B cell (primary cell): ENCODE measurements around the gene NR2E1. TPM values are rescaled to one million over a fixed set of nuclear protein-coding genes. Genes with fewer than 3 reads are reported as not detected.

Experiments
- ATAC-seq: fragments of 200-7000 bp; cut with Tn5 transposase; one replicate; pipeline ENCODE4 v1.10.0; 2021; ENCODE audit warnings: low read depth, mild to moderate bottlenecking, moderate number of reproducible peaks, moderate library complexity
- CTCF ChIA-PET: fragments of 350-600 bp; sonication (Branson Sonifier 250); formaldehyde crosslinking; loops from one replicate; lab custom pipeline; 2021; ENCODE audit warnings: antibody characterized with exemption, inconsistent platforms; lab: Charles Lee
- POLR2A ChIA-PET: fragments of 350-600 bp; sonication (Branson Sonifier 250); formaldehyde crosslinking; loops from one replicate; lab custom pipeline; 2021; ENCODE audit warnings: antibody characterized with exemption; lab: Charles Lee
- DNase-seq: peaks from one replicate; pipeline ENCODE4 v3.0.0; 2013
- H2AFZ ChIP-seq: 2 replicates; pipeline ENCODE4 v1.6.1; 2012; ENCODE audit warnings: mild to moderate bottlenecking, low read depth, low read length; ENCODE audit not compliant: insufficient read depth, poor library complexity, severe bottlenecking
- H3K27ac ChIP-seq, 2 donors: 1 replicate in 1 of 2; 2 replicates in 1 of 2; pipeline ENCODE4 v1.5.1; 2012 to 2013; ENCODE audit warnings: low read length in 2 of 2, mild to moderate bottlenecking in 2 of 2, moderate library complexity in 1 of 2
- H3K27me3 ChIP-seq, 4 experiments: fragments of 200-600 bp in 1 of 4; sonication (generic) in 1 of 4; replicated peaks in 1 of 4; 1 replicate in 2 of 4; 2 replicates in 2 of 4; pipeline versions ENCODE4 v1.6.1 to v1.7.0; 2013 to 2016; ENCODE audit warnings: low read length in 3 of 4, mild to moderate bottlenecking in 2 of 4, mixed read lengths in 1 of 4, moderate library complexity in 1 of 4; ENCODE audit not compliant: insufficient read depth in 4 of 4, control insufficient read depth in 3 of 4; ENCODE audit errors: control extremely low read depth in 1 of 4
- H3K36me3 ChIP-seq, 2 experiments: replicated peaks in 1 of 2; 1 replicate in 1 of 2; 2 replicates in 1 of 2; pipeline versions ENCODE4 v1.6.1 to v1.7.1; 2013; ENCODE audit warnings: low read length in 1 of 2; ENCODE audit not compliant: insufficient read depth in 2 of 2, control insufficient read depth in 1 of 2; ENCODE audit errors: control extremely low read depth in 1 of 2, extremely low read depth in 1 of 2
- H3K4me1 ChIP-seq, 2 donors: fragments of 200-600 bp in 1 of 2; sonication (generic) in 1 of 2; 1 replicate in 1 of 2; 2 replicates in 1 of 2; pipeline versions ENCODE4 v1.5.1 to v1.6.1; 2013 to 2017; ENCODE audit warnings: low read length in 2 of 2; ENCODE audit not compliant: control insufficient read depth in 2 of 2, insufficient read depth in 2 of 2
- H3K4me2 ChIP-seq: replicated peaks from 2 replicates; pipeline ENCODE3; 2012; ENCODE audit warnings: mild to moderate bottlenecking, low read depth, low read length; ENCODE audit not compliant: poor library complexity, severe bottlenecking
- H3K4me3 ChIP-seq, 5 experiments: fragments of 200-600 bp in 1 of 5; sonication (generic) in 1 of 5; 1 replicate in 3 of 5; 2 replicates in 2 of 5; pipeline versions ENCODE4 v1.5.1 to v1.7.0; 2011 to 2016; ENCODE audit warnings: low read length in 4 of 5, mild to moderate bottlenecking in 4 of 5, low read depth in 2 of 5, control low read depth in 1 of 5, moderate library complexity in 1 of 5; ENCODE audit not compliant: insufficient read depth in 1 of 5; ENCODE audit errors: control extremely low read depth in 1 of 5, extremely low read depth in 1 of 5
- H3K79me2 ChIP-seq: fragments of 200-600 bp; sonication (generic); one replicate; pipeline ENCODE4 v1.6.0; 2016; ENCODE audit warnings: low read length; ENCODE audit not compliant: control insufficient read depth, insufficient read depth
- H3K9ac ChIP-seq: fragments of 200-600 bp; sonication (generic); 2 replicates; pipeline ENCODE4 v1.6.1; 2017; ENCODE audit warnings: mild to moderate bottlenecking, low read length, moderate library complexity
- H3K9me3 ChIP-seq, 3 donors: one replicate each; pipeline versions ENCODE4 v1.6.1 to v1.7.1; 2013; ENCODE audit warnings: low read length in 2 of 3; ENCODE audit not compliant: control insufficient read depth in 2 of 3, insufficient read depth in 1 of 3; ENCODE audit errors: control extremely low read depth in 1 of 3
- H4K20me1 ChIP-seq: 2 replicates; pipeline ENCODE4 v1.6.0; 2012; ENCODE audit warnings: mild to moderate bottlenecking, low read length; ENCODE audit not compliant: insufficient read depth, control insufficient read depth, poor library complexity, severe bottlenecking
- H3K27ac Mint-ChIP-seq: one replicate; pipeline ENCODE4 v1.8.0; 2021; ENCODE audit warnings: mixed read lengths
- H3K27me3 Mint-ChIP-seq: one replicate; pipeline ENCODE4 v1.8.0; 2021; ENCODE audit warnings: mixed read lengths
- H3K4me1 Mint-ChIP-seq: one replicate; pipeline ENCODE4 v1.8.0; 2021; ENCODE audit warnings: mixed read lengths
- H3K4me3 Mint-ChIP-seq: one replicate; pipeline ENCODE4 v1.8.0; 2021; ENCODE audit warnings: mixed read lengths
- H3K9me3 Mint-ChIP-seq: one replicate; pipeline ENCODE4 v1.8.0; 2022; ENCODE audit warnings: mixed read lengths; ENCODE audit not compliant: insufficient read depth
- CTCF ChIP-seq: fragments of 200-600 bp; IDR thresholded peaks from one replicate; pipeline ENCODE4 v1.8.0; 2022; ENCODE audit warnings: antibody characterized with exemption, mild to moderate bottlenecking
- EZH2 ChIP-seq: IDR thresholded peaks from 2 replicates; pipeline ENCODE4 v1.6.1; 2012; ENCODE audit warnings: borderline replicate concordance, low read depth, mild to moderate bottlenecking, moderate library complexity, low read length; ENCODE audit not compliant: insufficient read depth, poor library complexity, severe bottlenecking
- whole genome bisulfite sequencing: methylation state at CpG from one replicate; pipeline ENCODE4 v1.1.5; 2013; ENCODE audit warnings: missing lambda C conversion rate; ENCODE audit not compliant: insufficient coverage; 5-methylcytosine and 5-hydroxymethylcytosine counted together
- intact Hi-C: fragments of 100-400 bp; cut with micrococcal nuclease; formaldehyde crosslinking; loops from one replicate; pipeline ENCODE4 v1.10.0; 2022
- polyA plus RNA-seq: library from polyadenylated mRNA; depleted of rRNA; stranded (reverse); fragments of >200 nt; gene quantifications from 2 replicates; pipeline ENCODE4 v1.2.3, GENCODE V29; 2012
- total RNA-seq, 2 donors: library from RNA; stranded (reverse); fragments of 120-200 nt in 1 of 2; gene quantifications; 1 replicate in 1 of 2; 2 replicates in 1 of 2; pipeline versions ENCODE4 v1.2.3 to v1.2.4, GENCODE V29; 2013 to 2022

NR2E1 gene
- total and polyA plus RNA-seq, 2 donors (not counting 1 experiment from before 2014, with no cell fraction given): not detected

GRCh38 chr6:108238322-108238721 lies 72.5 kb downstream of the NR2E1 start:
- TF ChIP-seq EZH2 (no peak), CTCF (no peak)
- no peaks in the 10 kb centered on the region for H3K9me3 Mint-ChIP-seq
- H3K4me3 Mint-ChIP-seq: no peak overlapping the region
- POLR2A ChIA-PET: no interaction called here
- no peak overlapping the region for H3K27ac ChIP-seq
- DNase-seq (no peak), ATAC-seq (no peak)
- H3K27me3 ChIP-seq: no peaks in the 10 kb centered on the region
- peaks cover 0 to 2% (median 0%) of the 10 kb centered on the region in 3 donors for H3K9me3 ChIP-seq
- H3K4me3 ChIP-seq: no peak overlapping the region
- peaks cover 96% of the 10 kb centered on the region for H3K79me2 ChIP-seq
- H3K4me1 ChIP-seq: peaks cover 3 to 4% of the 10 kb centered on the region in 2 donors
- intact Hi-C loops: no loop called here
- 100% methylated on average over 1 of the region's 4 CpGs for WGBS
- CTCF ChIA-PET: no interaction called here
- no peak overlapping the region for H3K4me2 ChIP-seq
- peaks cover 42% of the 10 kb centered on the region for H3K4me1 Mint-ChIP-seq
- peaks cover 98% of the 10 kb centered on the region for H4K20me1 ChIP-seq
- no peaks in the 10 kb centered on the region for H3K27me3 Mint-ChIP-seq
- H3K27ac Mint-ChIP-seq: no peak overlapping the region
- no peak overlapping the region for H2AFZ ChIP-seq
- H3K9ac ChIP-seq: no peak overlapping the region
- peaks cover 3 to 53% of the 10 kb centered on the region in 2 experiments for H3K36me3 ChIP-seq

Other genes starting within 250 kb of the NR2E1 start
- 74.2 and 79.5 TPM in 2 replicates for gene SEC63, start 207.8 kb upstream of the NR2E1 start, total RNA-seq
- gene SEC63, start 207.8 kb upstream of the NR2E1 start, polyA plus RNA-seq: 12.5 and 27.3 TPM in 2 replicates
- 33.2 and 41.7 TPM in 2 replicates for gene OSTM1, start 91.3 kb upstream of the NR2E1 start, total RNA-seq
- 6.2 and 7.5 TPM in 2 replicates for gene OSTM1, start 91.3 kb upstream of the NR2E1 start, polyA plus RNA-seq
- gene SNX3, start 95.0 kb downstream of the NR2E1 start, total RNA-seq: 95.3 and 96.0 TPM in 2 replicates
- gene SNX3, start 95.0 kb downstream of the NR2E1 start, polyA plus RNA-seq: 130 and 164 TPM in 2 replicates
- 14.2 and 14.4 TPM in 2 replicates for gene AFG1L, start 129.0 kb downstream of the NR2E1 start, total RNA-seq
- 1.7 and 1.8 TPM in 2 replicates for gene AFG1L, start 129.0 kb downstream of the NR2E1 start, polyA plus RNA-seq